Hematopoietic multipotent progenitor cell treated with erythropoietin and hydrocortisone succinate and interleukin-3 and kit ligand, for 8 days (in vitro differentiated cells): ENCODE data around the gene SCP2.

Experiments used
- DNase-seq: peaks from one replicate; pipeline ENCODE4 v3.0.0-alpha.2; 2015

SCP2 gene

GRCh38 chr1:53046930-53047329 lies 119.9 kb downstream of the SCP2 start:
- DNase-seq, result no peak

- DNase-seq, result no peak
These were observed 121.0 kb downstream of the SCP2 start for GRCh38 chr1:53047737-53048736.

DNA sequence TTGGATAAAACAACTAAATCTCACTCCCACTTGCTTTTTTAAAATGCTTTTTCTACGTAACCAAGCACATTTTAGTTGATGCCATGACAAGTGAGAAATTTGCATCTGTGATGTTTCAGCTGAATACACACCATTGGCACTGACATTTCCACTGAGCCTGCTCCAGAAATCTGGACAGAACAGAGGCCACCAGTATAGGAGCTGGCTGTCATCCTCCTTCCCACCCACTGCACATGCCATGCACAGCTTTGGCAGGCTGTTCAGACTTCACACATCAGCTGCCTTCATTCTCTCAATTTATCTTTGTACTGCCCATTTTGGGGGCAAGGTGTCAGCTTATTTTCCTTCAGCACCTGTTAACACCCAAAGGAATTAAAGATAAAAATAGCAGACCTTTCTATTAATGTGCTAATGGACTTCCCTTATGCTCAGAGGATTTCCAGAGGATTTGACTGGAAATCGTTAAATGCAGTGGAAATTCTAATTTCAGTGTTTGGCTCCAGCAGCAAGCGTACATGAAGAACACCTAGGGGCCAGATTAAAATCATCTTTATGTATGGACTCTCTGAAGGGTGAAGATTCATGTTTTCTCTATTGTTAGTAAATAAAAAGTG lies 122.0 kb downstream of the SCP2 start:
- no peak for DNase-seq

DNA sequence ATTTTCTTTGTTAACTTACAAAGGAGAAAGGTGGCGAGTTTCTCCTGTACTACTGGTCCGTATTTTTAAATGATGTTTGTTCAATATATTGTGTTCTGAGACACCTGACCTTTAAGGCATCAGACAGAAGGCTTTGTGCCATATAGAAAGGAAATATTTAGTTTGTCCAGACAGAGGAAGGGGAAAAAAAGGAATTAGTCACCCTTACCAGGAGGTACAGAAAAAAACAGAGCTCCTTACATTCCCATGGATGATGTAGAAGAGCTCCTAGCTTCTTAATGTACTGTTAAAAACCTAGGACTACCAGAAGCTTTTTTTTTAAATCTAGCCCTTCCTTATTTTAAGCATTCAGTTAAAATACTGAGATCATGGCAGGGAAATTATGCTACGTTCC lies 122.5 kb downstream of the SCP2 start:
- DNase-seq, result no peak

- DNase-seq, result no peak
These were observed 123.2 kb downstream of the SCP2 start for GRCh38 chr1:53050310-53050709.

- peak; percentile 16 for DNase-seq
These were observed 124.6 kb downstream of the SCP2 start for GRCh38 chr1:53051676-53052075.

GRCh38 chr1:53057127-53057526 lies 130.1 kb downstream of the SCP2 start:
- no peak for DNase-seq

DNA sequence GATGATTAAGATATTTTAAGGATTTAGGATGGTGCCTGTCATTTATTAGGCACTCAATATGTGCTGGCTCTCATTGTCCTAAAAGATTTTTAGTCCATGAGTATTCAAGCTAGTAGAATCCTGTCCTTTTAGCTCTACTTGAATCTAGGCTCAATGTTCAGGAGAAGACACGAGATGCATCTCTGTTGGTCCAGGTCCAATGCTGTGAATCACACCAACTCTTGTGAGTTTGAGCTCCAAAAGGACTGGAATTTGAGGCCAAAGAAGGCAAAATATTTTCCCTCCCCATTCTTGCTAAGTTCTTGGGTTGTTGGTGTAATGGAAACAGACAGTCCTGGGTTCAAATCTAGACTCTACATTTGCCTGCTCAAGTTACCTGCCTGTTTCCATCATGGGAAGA lies 133.5 kb downstream of the SCP2 start:
- DNase-seq, result no peak

DNA sequence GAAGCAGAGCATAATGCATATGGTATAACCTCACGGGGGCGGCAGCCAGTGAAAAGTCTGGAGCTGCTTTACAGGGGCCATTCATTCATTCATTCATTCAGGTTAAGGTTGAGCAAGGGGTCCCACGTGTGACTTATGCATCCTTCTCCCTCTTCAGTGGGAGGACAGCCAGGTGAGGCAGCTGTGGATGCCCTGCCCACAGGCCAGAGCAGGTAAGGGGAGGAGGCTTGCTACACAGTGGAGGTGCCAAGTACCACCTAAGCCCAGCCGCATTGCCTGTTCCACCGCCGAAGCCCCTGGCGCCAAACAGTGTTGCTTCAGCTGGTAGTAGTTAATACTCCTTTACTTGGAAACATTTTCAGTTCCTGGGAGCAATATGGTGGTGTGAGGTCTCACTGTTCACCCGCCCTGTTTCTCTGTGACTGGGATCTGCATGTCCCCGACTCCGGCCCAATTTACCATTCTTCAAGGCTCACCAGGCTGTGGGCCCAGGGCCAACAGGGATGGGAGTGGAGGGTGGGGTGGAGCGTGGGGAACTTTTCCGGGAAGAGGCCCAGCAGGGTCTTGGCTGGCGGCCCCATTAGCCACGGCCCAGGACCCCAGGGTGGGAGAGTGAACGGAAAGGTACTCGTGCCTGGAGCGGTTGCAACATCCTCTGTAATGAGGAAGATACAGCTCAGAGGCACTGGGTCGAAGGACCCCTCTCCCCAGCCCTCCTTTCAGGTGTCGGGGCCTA lies 134.2 kb downstream of the SCP2 start:
- no peak for DNase-seq

- no peak for DNase-seq
These were observed 135.0 kb downstream of the SCP2 start, which contains the start of gene PODN for GRCh38 chr1:53061859-53062707. Gene PODN (plus strand): TSS chr1:53062213. CDS start chr1:53069856, 7,643 bp downstream.

GRCh38 chr1:53062708-53063591 lies 135.9 kb downstream of the SCP2 start:
- DNase-seq, result no peak

GRCh38 chr1:53063744-53064515 lies 136.9 kb downstream of the SCP2 start:
- DNase-seq, result no peak

GRCh38 chr1:53065391-53065790 lies 138.3 kb downstream of the SCP2 start:
- no peak for DNase-seq

DNA sequence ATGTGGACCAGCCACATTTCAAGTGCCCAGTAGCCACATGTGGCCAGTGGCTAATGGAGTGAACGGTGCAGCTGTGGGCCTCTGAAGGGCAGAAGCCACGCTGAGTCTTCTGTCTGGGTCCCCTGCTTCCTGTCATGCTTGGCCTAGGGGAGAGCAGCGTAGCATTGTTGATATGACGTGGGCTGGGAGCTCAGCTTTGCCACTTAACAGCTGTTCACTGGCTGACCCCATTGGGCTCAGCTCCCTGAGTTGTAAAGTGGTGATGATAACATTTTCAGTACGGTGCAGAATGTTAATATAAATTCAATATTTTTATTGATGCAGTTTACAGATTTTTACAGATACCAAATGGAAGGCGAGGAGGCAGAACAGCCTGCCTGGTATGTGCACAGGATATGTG lies 139.4 kb downstream of the SCP2 start:
- DNase-seq, result no peak

DNA sequence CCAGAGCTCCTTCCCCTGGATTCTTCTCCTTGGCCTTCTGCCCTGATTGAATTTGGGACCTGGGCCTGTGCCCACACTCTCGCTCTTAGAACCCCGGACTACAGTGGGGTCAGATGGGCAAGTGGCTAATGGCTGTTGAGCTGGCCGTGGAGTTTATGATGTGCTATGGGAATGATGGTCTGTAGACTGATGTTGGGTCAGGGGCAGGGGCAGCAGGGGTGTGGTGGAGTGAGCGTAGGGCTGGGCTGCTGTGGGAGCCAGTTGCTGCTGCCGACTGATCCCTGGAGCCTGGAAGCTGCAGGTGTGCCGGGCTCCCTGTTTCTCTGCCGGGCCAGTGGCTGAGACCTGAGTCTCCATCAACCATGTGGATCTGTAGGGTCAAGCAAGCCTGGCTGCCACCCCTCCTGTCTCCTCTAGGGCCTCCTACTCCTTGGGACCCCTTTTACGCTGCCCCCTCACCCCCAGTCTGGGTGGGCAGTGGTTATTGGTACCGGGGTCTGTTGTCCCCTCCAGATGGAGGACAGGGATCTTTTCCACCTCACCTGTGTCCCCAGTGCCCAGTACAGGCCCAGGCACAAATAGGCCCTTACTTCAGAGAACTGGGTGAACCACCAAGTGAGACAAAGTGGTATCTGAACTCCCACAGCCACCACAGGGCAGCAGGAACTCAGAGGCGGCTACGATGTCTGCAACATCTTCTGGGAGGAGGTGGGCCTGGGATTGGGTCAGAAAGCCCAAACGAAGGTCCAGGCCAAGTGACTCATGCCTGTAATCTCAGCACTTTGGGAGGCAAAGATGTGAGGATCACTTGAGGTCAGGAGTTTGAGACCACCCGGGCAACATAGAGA lies 140.0 kb downstream of the SCP2 start:
- DNase-seq, result no peak

DNA sequence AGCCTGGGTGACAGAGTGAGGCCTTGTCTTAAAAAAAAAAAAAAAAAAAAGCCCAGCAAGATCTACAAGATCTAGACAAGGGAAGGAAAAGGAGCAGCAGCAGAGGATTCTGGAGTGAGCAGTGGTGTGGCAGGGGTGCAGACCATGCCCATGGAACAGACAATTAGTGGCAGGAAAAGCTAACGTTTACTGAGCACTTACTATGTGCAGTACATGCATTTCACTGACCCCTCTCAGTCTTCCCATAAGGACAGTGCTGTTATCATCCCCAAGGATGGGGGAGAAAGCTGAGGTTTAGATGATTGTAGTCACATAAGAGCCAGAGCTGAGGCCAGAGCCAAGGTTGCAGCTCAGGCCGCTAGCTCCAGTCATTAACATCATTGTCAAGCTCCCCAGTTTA lies 140.8 kb downstream of the SCP2 start:
- no peak for DNase-seq

DNA sequence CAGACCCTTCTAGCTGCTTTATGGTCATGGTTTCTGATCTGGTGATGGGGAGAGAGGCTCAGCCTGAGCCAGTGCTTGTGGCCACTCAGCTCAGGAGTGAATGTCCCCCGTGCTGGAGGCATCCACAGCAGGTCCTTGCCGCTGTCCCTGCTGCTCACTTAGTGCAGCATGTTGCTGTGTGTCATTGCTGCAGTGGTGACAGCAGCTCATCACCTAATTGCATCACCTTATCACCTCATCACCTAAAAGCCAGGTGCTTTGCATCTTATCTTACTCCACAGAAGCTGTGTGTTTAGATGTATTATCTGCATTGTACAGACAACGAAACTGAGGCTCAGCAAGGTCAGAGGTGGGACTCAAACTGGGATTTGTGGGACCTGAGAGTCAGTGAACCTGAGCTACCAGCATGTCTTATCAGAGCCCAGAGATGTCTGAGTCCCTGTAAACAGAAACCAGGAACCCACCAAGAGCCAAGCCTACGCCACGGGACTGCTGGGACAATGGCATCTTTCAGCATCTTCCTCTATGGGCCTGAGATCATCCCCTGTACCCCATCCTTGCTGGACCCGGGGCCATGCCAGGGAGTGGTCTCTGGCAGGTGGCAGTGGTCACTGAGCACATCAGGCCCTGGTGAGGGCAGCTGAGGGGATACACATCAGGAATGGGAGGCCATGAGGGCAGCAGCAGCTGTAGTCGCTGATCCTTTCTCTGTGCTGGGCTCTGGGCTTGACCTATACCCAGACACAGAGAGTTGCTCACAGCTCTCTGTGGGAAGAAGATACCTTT lies 141.4 kb downstream of the SCP2 start:
- no peak for DNase-seq

DNA sequence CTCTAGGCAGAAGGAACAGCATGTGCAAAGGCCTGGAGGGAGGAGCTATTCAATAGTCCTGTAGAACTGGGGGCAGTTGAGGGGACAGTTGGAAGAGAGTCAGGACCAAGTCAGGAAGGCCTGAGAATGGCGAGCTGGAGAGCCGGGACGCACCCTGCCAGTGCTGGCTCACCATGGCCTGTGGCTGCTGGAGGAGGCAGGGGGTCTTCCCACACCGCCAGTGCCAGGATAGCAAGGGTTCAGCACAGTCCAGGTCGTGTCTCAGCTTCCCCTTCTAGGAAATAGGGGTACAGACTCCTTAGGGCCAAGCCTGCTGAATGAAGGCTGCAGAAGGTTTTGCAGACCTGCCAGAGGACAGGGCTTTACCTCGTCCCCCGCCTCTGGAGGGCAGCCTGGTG lies 142.2 kb downstream of the SCP2 start:
- no peak for DNase-seq
